Measurements from ENCODE around the gene POU2AF2. TPM values are rescaled to one million over a fixed set of nuclear protein-coding genes. Genes with fewer than 3 reads are reported as not detected.
"Not testable (repeated sequence)": the region's sequence is repeated elsewhere in the genome, so short reads cannot be mapped to it uniquely, and the experiment has no call there.

POU2AF2 gene
- polyA plus RNA-seq, 3 donors = 0.19 to 0.56 TPM; not detected in 1

- no peak overlapping the region for H3K27ac ChIP-seq (ENCODE audit: low read depth, low read length)
- WGBS, 3 donors = 53 to 66% (median 62%) methylated on average over 2 of the region's 2 CpGs
Observed at GRCh38 chr11:111250936-111251335, 5.4 kb downstream of the POU2AF2 start.

DNA sequence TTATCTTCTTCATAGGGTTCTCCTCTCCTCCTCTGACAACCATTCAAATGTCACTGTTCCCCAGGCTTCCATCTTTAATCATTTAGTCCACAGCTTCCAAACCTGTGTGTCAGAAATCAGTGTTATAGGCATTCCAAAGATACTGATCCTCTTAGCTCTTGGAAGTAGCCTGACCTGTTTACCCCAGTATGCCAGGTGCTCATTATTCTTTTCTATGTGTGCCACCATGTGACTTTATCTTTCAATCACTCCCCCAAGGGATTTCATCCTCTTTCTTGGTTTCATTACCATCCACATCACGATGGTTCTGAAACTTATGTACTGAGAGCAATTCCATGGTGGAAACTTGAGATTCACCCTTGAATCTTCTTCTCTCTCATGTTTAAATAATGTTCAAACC, 7.6 kb downstream of the POU2AF2 start:
- H3K27ac ChIP-seq (ENCODE audit: low read depth, low read length) = no peak overlapping the region
- WGBS, 3 donors = 77 to 96% (median 85%) methylated on average over 1 of the region's 1 CpG

- no peak overlapping the region for H3K27ac ChIP-seq (ENCODE audit: low read depth, low read length)
- 69 to 84% (median 77%) methylated on average over 5 of the region's 5 CpGs for WGBS, 3 donors
Observed at GRCh38 chr11:111253630-111254029, 8.1 kb downstream of the POU2AF2 start.

DNA sequence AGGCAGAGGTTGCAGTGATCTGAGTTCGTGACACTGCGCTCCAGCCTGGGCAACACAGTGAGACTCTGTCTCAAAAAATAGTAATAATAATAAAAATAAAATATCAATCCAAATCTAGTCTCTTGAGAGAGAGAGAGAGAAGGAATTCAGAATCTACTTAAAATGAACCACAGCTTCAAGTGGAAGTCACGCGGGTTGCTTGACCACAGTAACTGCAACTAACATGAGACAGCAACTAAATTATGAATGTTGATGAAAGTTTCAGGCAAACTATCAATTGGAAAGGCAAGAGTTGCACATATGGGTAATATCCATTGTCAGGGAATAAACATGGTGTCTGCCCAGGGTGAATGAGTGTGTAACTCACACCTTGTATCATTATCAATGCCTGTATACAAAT, 12.5 kb downstream of the POU2AF2 start:
- H3K27ac ChIP-seq (ENCODE audit: low read depth, low read length) = no peak overlapping the region
- 79 to 92% (median 86%) methylated on average over 4 of the region's 4 CpGs for WGBS, 3 donors

DNA sequence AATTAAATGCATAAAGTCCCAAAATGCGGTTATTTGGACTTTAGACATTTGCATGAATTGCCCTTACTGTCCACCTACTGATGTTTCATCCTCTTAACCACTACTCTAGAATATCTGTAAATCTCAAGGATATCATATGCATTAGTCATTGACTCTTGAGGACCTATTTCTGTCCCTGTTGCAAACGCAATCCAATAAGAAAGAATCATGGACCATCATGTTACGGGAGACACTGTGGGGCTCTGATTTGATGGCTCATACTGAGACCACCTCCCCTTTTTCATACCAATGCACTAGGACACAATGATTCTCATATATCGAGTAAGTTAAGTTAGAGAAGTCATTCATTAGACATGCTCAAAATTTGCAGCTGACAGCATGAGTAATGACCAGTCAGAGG, 14.4 kb downstream of the POU2AF2 start:
- H3K27ac ChIP-seq (ENCODE audit: low read depth, low read length) = no peak overlapping the region
- 93 to 97% (median 95%) methylated on average over 4 of the region's 4 CpGs for WGBS, 3 donors

- 82 to 90% (median 88%) methylated on average over 4 of the region's 4 CpGs for WGBS, 3 donors
Observed at GRCh38 chr11:111260811-111261210, 15.3 kb downstream of the POU2AF2 start.

GRCh38 chr11:111264646-111265045, 19.1 kb downstream of the POU2AF2 start:
- no peak overlapping the region for H3K27ac ChIP-seq (ENCODE audit: low read depth, low read length)
- WGBS, 3 donors = 66 to 88% (median 71%) methylated on average over 1 of the region's 1 CpG

More at GRCh38 chr11:111260811-111261210, 15.3 kb downstream of the POU2AF2 start:
- no peak overlapping the region for H3K27ac ChIP-seq (ENCODE audit: low read depth, low read length)

- 92 to 94% (median 93%) methylated on average over 2 of the region's 2 CpGs for WGBS, 3 donors
- H3K27ac ChIP-seq (ENCODE audit: low read depth, low read length) = no peak overlapping the region
Observed at GRCh38 chr11:111265421-111265820, 19.9 kb downstream of the POU2AF2 start.

GRCh38 chr11:111268303-111268702, 22.8 kb downstream of the POU2AF2 start:
- 58 to 83% (median 66%) methylated on average over 4 of the region's 4 CpGs for WGBS, 3 donors
- H3K27ac ChIP-seq (ENCODE audit: low read depth, low read length) = not testable (repeated sequence)

DNA sequence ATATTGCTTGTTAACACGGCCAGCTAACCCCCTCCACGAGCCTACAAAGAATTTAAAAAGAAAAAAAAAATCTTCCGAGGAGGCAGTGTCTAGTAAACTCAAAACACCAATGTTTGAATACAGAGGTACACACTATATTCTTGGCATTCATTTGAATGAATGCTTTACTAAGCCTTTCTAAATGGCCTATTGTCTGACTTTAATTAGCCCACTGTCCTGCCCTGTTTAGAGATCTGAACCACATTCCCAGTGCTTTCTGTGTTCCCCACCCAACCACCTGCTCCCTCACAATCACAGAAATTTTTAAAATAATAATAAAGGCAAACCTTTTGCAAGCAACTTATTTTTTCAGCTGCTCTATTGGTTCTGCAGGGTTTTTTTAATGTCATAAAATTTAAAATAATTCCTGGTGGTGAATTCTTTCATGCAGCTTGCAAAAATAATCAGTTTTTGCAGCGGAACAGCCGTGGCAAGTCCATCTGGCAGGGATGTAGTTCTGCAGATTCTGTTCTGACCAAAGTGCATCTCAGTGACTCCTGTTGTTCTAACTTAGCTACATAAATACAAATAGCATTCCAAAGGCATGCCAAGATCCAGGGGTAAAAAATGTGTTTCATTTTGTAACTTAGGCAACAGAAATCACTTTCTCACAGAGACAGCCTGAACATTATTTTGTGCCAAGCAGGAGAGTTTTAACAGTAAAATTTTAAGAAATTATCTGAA, 23.8 kb downstream of the POU2AF2 start:
- H3K27ac ChIP-seq (ENCODE audit: low read depth, low read length) = no peak overlapping the region
- 67 to 75% (median 74%) methylated on average over 5 of the region's 5 CpGs for WGBS, 3 donors

GRCh38 chr11:111272420-111272819, 26.9 kb downstream of the POU2AF2 start:
- 76 to 92% (median 83%) methylated on average over 3 of the region's 3 CpGs for WGBS, 3 donors
- no peak overlapping the region for H3K27ac ChIP-seq (ENCODE audit: low read depth, low read length)

DNA sequence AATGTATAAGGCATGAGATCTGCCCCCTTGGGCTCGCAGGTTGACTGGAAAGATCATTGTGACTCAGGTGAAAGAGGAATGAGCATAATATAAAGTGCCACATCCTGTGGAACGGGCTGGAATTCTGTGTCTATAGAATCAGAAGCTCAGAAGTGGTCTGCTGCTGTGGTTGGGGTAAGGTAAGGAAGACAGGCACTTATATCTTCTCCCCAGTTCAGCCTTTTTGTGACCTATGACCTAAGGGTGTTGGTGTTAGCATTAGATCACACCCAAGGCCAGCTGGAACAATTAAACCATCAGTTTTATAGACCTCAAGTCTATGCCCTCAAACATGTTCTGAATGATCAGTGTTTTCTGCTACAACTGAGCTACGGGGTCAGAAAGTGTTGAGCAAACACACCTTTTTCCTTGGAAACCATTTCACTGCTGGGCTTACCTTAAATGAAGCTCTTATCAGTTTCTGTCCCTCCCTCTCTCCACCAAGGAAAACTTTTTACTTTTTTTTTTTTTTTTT, 37.1 kb downstream of the POU2AF2 start:
- no peak overlapping the region for H3K27ac ChIP-seq (ENCODE audit: low read depth, low read length)
- 70 to 75% (median 74%) methylated on average over 3 of the region's 3 CpGs for WGBS, 3 donors

DNA sequence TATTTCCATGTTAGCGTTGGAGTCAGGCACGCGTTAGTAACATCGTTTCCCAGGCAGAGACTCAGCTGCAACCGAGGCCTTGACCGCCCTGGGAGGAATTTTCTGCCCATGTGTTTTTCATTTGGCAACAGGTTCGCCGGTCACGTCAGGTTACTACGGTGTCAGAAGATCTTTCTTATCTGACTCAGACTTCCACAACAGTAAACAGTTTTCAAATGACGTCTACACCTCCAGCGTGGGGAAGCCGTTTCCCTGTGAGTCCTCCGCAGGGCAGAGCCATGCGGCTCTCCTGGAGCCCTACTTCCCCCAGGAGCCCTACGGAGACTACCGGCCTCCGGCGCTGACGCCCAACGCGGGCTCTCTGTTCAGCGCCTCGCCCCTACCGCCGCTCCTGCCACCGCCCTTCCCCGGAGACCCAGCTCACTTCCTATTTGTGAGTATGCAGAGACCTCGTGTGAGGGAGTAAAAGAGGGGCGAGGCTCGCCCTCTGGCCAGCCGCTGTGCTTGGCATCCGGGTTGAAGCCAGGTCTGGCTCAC, 38.5 kb downstream of the POU2AF2 start:
- no peak overlapping the region for H3K27ac ChIP-seq (ENCODE audit: low read depth, low read length)
- 61 to 76% (median 75%) methylated on average over 33 of the region's 33 CpGs for WGBS, 3 donors

DNA sequence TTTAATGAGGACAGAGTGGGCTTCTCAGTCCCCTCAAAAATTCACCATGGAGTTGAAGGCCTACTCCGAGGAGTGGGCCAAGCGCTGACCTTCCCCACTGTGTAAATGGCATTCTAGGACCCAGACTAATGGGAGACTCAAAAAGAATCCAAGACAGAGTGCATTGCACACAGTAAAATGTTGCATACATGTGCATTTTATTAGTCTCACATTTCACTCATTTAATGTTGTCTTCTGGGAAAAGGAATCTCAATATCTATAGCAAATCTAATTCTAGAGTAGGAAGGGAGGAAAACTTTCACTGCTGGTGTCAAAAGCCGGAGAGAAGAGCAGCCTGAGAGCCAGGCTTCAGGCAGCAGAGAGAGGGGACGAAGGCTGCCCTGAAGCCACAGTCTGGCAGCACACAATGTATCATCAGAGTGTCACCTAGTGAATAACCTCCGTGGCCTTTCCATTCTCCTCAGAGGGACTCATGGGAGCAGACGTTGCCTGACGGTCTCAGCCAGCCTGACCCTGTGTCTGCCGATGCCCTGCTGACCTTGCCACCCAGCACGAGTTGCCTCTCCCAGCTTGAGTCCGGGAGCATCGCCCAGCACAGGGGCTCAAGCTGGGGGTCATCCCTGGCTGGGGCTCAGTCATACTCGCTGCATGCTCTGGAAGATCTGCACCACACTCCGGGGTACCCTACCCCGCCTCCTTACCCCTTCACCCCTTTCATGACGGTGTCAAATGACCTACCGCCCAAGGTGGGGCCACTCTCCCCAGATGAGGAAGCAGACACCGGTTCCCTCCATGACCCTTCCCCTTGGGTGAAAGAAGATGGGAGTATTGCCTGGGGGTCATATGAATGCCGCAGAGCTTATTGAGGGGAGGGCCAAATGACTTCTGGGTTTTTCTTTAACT, 39.9 kb downstream of the POU2AF2 start:
- 77 to 86% (median 80%) methylated on average over 18 of the region's 18 CpGs for WGBS, 3 donors
- no peak overlapping the region for H3K27ac ChIP-seq (ENCODE audit: low read depth, low read length)

- no peak overlapping the region for H3K27ac ChIP-seq (ENCODE audit: low read depth, low read length)
- 75 to 95% (median 95%) methylated on average over 5 of the region's 5 CpGs for WGBS, 3 donors
Observed at GRCh38 chr11:111291764-111292163, 46.2 kb downstream of the POU2AF2 start.

GRCh38 chr11:111292408-111292807, 46.9 kb downstream of the POU2AF2 start:
- WGBS, 3 donors = 92 to 100% (median 100%) methylated on average over 1 of the region's 1 CpG
- H3K27ac ChIP-seq (ENCODE audit: low read depth, low read length) = not testable (repeated sequence)

- no peak overlapping the region for H3K27ac ChIP-seq (ENCODE audit: low read depth, low read length)
- WGBS, 3 donors = 85 to 99% (median 86%) methylated on average over 3 of the region's 3 CpGs
Observed at GRCh38 chr11:111296196-111296595, 50.7 kb downstream of the POU2AF2 start.

DNA sequence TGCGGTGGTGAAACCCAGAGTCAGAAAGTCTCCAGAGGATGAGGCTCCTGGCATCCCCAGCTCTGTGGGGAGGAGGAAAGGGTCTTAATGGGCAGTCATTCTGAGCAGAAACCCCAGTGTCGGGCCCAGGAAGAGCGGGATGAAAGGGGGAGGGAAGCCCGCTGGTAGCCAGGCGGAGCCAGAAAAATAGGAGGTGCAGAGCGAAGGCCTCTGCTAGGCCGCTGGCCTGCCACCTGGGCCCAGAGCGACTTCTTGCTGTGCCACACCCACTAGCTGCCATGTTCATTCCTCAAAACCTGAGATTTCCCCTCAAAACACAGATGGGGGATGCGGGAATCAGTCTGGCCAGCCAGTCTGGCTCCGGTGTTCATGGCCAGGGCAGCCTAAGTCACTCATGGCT, 52.2 kb downstream of the POU2AF2 start:
- H3K27ac ChIP-seq (ENCODE audit: low read depth, low read length) = no peak overlapping the region
- WGBS, 3 donors = 95 to 96% (median 95%) methylated on average over 10 of the region's 10 CpGs
